Measurements from ENCODE around the gene GABRG3. TPM values are rescaled to one million over a fixed set of nuclear protein-coding genes. Genes with fewer than 3 reads are reported as not detected.

Gene GABRG3
- total and polyA plus RNA-seq, 10 of the 15 experiments (the other 5 are each of a cell fraction or from before 2014, with no cell fraction given): 0.15 TPM; not detected in 9

- Histone ChIP-seq H3K9me3 (replicated peaks; ENCODE audit: control insufficient read depth, insufficient read depth, low read length) (no peaks in the 10 kb centered on the region; the same call in 2 of the 3 replicates), H3K79me2 (ENCODE audit: control insufficient read depth, insufficient read depth, low read length) (no peaks in the 10 kb centered on the region), H3K27me3 (replicated peaks in 1 of 2; ENCODE audit: control insufficient read depth in 2 of 2, insufficient read depth in 2 of 2, low read length in 1 of 2) (no peaks in the 10 kb centered on the region), H3K4me3 (no peak overlapping the region), H2AFZ (ENCODE audit: control insufficient read depth, low read depth, low read length) (no peak overlapping the region), H3K27ac (ENCODE audit: control insufficient read depth, insufficient read depth) (no peak overlapping the region), H3K9ac (ENCODE audit: control insufficient read depth, insufficient read depth, low read length) (no peak overlapping the region), H3K36me3 (ENCODE audit: control insufficient read depth in 2 of 2, insufficient read depth in 2 of 2, low read length in 1 of 2) (no peaks in the 10 kb centered on the region), H3K4me1 (ENCODE audit: control insufficient read depth, insufficient read depth, low read length) (no peaks in the 10 kb centered on the region), H3K4me2 (ENCODE audit: control insufficient read depth, insufficient read depth) (no peak overlapping the region), H4K20me1 (ENCODE audit: control insufficient read depth, insufficient read depth) (no peaks in the 10 kb centered on the region)
- FAIRE-seq: no peak
- TF ChIP-seq IKZF1 (conservative IDR thresholded peaks at IDR 0.05) (no peak), KDM1A (IDR thresholded peaks at IDR 0.05; ENCODE audit: borderline replicate concordance) (no peak), KAT2A (conservative IDR thresholded peaks at IDR 0.05; ENCODE audit: control insufficient read depth, low read depth, low read length) (no peak), E4F1 (IDR thresholded peaks at IDR 0.05; ENCODE audit: borderline replicate concordance, partially characterized antibody) (no peak), MTA2 (IDR thresholded peaks at IDR 0.05; ENCODE audit: low read depth) (no peak), PBX3 (IDR thresholded peaks at IDR 0.05; ENCODE audit: insufficient replicate concordance, low read depth, low read length) (no peak), ZNF274 (IDR thresholded peaks at IDR 0.05; ENCODE audit: insufficient read depth, insufficient read length) (no peak), RUNX3 (IDR thresholded peaks at IDR 0.05; ENCODE audit: low read length) (no peak), IRF3 (IDR thresholded peaks at IDR 0.05) (no peak), JUNB (IDR thresholded peaks at IDR 0.05) (no peak), ATF3 (IDR thresholded peaks at IDR 0.05; ENCODE audit: borderline replicate concordance, extremely low read depth, low read depth, low read length) (no peak)
- no TSS peak for BruUV-seq (replicated peaks)
- ChIA-PET POLR2A (no interaction called here), CTCF (no interaction called here), SMC1A (ENCODE audit: uncharacterized antibody, unreplicated experiment) (no interaction called here), RAD21 (ENCODE audit: unreplicated experiment) (no interaction called here)
- in situ Hi-C loops (cut with MboI): no loop called here
- intact Hi-C loops (cut with micrococcal nuclease; ENCODE audit: unreplicated experiment): no loop called here
- no peak for ATAC-seq
- 14% methylated on average over 6 of the region's 6 CpGs for WGBS (ENCODE audit: insufficient coverage, insufficient replicate concordance, low lambda C conversion rate, missing lambda C conversion rate)
- DNase-seq (ENCODE audit: low read depth, low spot score): no peak
These were observed 56.2 kb downstream of the GABRG3 start for GRCh38 chr15:27027229-27027628.
